Muscle of back (tissue), 11 donors: Measurements from ENCODE around the gene TXNDC15. TPM values are rescaled to one million over a fixed set of nuclear protein-coding genes. Genes with fewer than 3 reads are reported as not detected.

Source experiments
- DNase-seq, 3 donors: peaks; one replicate each; pipeline versions ENCODE4 v3.0.0 to v3.0.0-alpha.2; 2013
- polyA plus RNA-seq, 10 donors: library from polyadenylated mRNA; unstranded; fragments of 120-200 nt; gene quantifications; one replicate each; pipeline ENCODE4 v1.2.1, GENCODE V29; 2013; ENCODE audit not compliant: insufficient read length in 10 of 10

The TXNDC15 gene
- polyA plus RNA-seq, 10 donors = 65.3 to 110 (median 81.3) TPM

DNA sequence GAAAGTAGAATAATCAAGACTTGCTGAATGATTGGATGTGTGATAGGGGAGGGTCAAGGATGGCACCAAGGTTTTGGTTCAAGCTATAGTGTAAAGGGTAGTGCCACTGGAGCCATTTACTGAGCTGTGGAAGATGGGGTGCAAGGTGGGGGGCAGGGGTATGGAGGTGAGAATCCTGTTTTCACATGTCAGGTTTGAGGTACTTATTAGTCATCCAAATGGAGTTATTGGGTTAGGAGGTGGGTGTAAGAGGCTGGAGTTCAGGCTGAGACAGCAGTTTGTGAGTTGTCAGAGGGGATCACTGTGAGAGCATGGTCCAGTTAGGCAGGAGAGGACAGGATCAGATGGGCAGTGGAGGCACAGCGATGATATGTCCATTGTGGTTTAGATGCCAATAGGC is 39.6 kb downstream of the TXNDC15 start:
- DNase-seq = no peak

DNA sequence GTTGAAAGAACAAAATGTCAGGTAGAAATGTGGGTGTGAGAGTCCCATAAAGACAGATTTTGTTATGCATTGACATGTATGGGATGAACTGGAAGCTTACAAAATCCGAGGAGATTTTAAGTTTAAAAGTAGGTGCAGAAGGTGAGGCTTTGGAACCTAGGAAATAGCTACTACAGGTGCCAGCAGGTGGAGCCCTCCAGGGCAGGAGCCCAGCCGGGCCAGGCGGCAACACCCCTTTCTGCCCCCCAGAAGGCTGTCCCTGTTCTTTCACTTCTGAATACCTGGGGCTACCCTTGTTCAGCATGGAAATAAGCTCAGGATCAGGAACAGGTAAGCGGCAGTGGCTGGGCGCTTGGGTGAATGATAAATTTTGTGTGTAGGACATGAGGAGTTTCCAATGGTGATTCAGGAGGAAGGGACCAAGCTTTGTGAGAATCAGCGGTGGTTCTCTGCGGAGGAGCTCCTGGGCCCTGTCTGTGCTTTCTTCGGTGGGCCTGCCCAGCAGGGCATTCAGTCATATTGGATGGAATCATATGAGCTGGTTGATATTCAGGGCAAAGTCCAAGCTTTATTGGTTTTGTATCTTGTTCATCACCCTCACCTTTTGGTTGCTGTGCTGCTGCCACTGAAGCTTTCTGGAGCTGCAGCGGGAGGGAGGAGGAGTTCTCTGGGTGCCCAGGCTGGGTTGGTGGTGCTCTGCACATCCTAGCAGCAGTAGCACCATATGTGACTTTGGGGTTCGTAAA is 43.1 kb downstream of the TXNDC15 start:
- no peak for DNase-seq

DNA sequence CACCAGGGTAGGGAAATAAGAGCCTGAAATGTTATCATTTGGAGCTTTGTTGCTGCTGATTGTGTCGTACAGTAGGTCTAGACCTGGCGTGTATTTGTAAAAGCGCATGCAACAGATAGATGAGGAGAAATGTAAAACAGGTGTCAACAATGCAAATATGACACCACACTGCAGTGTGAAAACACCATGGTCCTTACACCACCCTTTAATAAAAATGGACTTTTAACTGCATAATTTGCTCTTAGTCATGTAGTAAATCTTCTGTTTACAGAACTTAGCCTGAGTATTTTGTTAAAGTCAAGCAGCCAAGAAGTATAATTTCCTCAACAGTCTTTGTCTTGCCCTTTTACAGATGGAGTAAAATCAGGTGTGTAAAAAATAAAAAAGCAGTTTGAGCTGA is 44.7 kb downstream of the TXNDC15 start:
- DNase-seq = no peak

DNA sequence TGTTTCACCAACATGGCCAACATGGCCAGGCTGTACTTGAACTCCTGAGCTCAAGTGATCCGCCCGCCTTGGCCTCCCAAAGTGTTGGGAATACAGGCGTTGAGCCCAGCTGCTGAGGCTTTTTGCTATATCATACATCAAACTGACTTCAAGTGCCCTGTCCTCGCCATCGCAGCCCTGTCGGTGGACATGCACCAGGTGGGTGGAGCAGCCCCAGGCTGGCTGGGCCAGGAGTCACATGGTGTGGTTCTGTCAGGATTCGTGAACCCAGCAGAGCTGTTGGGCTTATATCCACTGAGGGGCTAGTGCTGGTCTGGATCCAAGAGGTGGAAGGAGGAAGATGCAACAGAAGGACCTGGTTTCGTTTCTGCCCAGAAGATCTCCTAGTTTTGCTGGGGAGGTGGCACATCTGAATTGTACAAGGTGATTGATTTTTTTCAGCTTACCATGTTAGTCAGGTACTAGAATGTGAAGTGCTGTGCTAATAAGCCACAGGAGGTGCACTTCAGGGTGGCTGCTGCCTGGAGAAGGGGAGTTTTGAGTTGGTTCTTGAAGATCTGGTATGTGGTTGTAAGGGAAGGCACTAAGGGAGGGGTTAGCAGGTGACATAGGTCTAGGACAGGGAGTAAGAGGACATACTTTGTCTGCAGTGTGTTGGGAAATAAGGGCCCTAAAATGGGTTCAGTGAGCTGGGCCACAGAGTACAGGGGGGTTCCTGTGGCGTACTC is 46.8 kb downstream of the TXNDC15 start:
- no peak for DNase-seq

DNA sequence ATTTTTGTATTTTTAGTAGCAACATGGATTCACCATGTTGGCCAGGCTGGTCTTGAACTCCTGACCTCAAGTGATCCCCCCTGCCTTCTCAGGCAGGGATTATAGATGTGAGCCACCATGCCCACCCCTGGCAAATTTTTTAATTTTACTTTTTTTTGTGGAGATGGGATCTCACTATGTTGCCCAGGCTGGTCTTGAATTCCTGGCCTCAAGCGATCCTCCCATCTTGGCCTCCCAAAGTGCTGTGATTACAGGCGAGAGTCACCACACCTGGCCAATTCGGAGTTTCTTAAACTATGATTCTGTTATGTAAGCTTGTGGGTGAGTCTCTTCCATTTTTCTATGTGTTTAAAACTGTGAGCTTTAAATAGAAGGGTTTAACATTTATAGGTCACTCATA is 58.3 kb downstream of the TXNDC15 start:
- DNase-seq = no peak

DNA sequence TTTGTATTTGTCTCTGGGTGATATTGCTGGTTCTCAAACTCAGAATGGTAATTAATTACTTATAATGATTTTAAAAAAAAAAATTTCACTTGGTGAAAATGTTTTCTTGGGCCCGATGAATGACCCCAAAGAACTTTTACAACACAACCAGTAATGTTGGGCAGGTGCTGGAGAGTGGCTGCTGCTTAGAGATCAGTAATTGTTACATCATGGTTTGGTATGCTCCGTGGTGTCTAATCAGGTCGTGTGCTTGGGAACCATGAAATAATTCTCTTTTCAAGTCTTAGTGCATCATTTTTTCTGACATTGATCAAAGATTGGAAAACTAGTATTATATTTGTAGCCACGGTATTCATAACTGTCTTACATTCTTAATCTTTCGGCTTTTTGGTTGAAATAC is 60.0 kb downstream of the TXNDC15 start:
- DNase-seq = no peak

DNA sequence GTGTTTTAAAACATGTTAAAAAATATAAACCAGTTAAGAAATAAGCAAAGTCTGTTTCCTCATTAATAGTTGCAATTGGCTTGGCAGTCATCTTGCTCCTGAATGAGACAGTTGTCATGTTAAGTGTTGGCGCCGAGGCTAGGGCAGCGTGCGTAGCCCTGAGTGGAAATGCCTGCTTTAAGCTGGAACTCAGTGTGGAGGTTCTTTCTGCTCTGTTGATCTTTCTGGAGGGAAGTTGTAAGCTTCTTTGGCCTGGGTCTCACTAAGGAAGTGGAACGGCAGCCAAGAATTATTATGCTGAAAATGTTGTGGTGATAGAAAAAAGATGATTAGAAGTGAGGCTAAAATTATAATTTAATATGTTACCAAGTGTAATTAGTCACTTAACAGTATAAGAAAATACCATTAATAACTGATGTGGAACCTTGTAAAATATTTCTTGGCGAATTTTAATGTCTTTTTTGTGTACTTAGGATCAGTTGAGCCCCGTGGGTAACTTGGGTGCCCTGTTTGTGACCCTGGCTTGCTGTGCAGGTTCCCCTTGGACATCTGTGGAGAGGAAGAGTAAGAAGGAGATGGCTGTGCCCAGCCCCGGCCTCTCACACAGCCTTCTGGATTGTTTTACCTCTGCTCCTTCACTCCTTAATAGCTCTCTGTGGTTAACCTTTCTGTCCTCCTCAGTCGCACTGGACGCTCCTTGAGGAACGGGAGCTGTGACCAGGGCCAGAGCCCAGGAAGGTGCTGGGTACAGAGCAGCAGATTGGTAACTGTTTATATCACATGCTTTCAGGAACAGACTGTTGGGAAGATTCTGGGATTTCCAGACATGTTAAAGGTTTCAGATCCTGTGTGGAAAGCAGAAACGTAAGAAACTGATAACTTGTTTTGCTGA is 61.8 kb downstream of the TXNDC15 start:
- DNase-seq = peak in 1 of 3 donors; percentile 40

DNA sequence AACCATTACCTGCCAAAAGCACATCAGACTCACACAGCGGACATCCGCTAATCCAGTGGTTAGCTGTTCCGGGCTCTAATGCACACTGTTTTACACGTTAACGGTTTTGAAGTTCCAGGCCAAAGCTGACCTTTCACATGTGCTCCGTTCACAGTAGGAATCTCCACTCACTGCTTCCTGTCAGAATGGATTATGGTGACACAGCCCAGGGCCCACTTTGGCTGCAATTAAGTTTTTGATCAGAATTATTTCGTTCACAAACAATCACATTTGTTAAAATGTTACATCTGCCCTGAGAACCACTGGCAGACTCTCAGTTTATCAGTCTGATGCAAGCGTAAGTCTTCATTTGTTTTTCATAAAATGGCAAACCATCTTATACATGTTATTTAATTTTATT is 63.4 kb downstream of the TXNDC15 start:
- no peak for DNase-seq

DNA sequence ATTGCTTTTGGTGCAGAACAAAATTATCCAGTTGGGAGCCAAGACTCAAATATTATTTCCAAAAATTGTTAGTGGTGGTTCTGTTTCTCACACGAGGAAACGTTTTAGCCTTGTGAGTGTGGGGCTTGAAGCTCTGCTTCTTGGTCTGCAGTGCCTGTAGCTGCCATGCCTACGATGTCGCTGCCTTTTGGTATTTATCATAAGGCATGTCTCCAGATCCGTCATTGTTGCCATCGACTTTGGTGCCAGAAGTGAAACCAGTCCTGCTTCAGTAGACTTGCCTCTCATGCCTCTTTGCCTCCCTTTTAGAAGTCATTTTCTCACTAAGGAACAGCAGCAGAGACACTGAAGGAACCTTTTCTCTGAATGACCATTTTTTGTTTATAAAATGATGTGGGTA is 63.9 kb downstream of the TXNDC15 start:
- no peak for DNase-seq

DNA sequence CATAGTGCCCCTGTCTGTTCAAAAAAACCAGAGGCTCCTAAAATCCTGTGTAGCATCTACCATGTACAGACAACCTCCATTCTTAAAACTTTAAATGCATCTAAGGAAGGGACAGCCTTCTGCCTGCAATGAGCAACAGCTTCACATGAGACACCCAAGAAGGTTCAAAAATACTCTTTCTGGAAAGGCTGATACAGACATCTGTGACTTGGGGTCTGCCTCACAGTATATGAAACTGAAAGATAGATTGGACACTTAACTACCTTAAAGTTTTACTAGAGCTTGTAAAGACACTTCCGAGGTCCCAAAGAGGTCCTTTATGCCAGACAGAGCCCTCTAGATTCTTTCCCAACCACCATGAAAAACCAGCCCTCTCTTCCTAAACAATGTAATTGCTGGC is 65.3 kb downstream of the TXNDC15 start:
- no peak for DNase-seq

DNA sequence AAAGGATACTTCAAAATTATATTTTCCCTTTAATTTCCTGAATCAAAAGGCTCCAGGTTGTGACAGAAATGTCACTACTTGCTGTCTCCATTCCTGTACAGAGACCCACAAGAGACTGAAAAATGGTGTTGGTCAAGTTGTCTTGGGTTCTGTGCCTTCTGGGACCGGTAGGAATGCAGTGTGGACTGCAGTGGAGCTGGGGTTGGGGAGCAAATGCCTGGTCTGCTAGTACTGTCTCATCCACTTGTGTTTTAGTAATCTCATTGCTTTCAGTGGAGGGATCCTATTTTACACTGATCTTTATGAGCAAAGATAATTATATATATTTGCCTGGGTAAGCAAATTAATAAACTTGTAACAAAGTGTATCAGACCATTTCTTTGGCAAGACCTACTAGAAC is 69.4 kb downstream of the TXNDC15 start:
- no peak for DNase-seq

DNA sequence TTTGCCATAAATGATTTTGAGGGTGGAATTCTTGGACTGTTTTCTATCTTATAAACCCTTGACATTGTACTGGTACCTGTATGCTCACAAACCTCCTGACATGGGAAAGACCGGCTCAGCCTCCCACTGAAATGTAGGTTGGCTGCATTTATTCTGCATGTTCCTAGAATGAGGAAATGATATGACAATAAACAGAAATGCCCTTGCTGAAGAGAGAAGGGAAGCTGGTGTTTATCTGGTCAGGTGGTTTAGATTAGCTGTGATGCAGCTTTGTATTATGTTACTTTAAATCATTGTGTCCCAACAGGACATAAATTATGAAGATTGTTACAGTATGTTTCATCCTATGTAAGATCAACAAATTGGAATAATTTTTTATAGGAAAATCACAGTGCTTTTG is 70.5 kb downstream of the TXNDC15 start:
- DNase-seq = no peak

DNA sequence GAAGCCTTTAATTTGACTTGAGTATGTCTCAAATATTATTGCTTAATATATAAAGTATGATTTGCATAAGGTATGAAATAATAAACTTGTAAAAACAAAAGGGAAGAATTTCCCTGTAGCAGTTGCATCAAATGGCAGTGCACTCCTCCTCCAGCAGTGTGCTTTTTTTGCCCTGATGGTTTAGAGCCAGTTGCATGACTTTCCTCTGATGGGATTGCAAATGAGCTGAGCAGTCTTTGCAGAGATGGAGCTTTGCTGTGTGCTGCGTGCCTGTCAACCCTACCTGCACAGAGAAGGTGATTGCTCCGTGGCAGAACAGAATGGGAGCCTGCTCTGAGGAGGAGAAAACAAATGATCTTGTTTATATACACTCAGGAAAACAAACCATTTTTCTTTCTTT is 70.9 kb downstream of the TXNDC15 start:
- DNase-seq = no peak

DNA sequence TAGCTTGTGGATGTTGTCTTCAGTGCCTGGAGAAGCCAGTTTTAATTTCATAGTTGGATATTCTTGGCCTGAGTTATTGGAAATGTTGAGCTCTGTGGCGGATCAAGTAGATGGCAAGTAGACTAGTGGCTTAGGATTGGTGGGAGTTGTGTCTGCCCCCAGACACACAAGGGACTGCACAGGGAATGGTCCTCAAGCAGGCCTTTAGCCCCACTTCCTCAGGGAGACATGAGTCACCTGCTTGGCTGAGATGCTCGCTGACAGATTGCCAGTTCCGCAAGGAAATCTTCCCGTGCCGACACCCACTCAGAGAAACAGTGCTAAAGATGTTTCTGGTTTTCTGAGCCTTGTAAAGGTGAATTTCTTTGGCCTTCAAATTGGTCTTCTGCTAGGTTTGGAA is 74.7 kb downstream of the TXNDC15 start:
- DNase-seq = peak; percentile 11 to 55 (median 37)

DNA sequence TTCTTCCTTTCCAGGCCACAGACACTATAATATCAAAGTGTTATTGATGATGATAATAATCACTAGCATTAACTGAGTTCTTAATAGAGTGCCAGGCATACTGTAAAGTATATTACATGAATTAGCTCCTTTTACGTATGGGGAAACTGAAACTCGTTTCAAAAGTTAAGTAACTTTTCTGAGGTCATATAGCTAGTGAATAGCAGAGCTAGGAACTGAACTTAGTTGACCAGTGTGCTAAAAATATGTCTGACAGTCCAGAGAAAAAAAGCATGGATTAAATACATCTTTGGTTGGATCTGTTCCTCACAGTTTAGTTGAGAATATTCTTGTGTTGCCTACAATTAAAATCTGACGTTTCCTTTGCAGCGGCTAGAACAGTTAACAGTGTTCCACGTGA is 75.1 kb downstream of the TXNDC15 start:
- no peak for DNase-seq

Other genes with a start within 250 kb of the TXNDC15 start
- gene SAR1B, start 241.5 kb upstream of the TXNDC15 start, polyA plus RNA-seq = 10 to 100 TPM; 26.5 to 48.1 (median 34.7) TPM
- gene SEC24A, start 225.6 kb upstream of the TXNDC15 start, polyA plus RNA-seq = 10 to 100 TPM; 16.5 to 26.0 (median 21.5) TPM
- gene CAMLG, start 135.8 kb upstream of the TXNDC15 start, polyA plus RNA-seq = 10 to 100 TPM; 44.1 to 58.9 (median 55.4) TPM
- 10 to 100 TPM; 42.8 to 66.9 (median 54.8) TPM for gene DDX46, start 115.6 kb upstream of the TXNDC15 start, polyA plus RNA-seq
- gene C5orf24, start 28.4 kb upstream of the TXNDC15 start, polyA plus RNA-seq = 10 to 100 TPM; 53.0 to 87.4 (median 70.8) TPM
- gene PCBD2, start 30.8 kb downstream of the TXNDC15 start, polyA plus RNA-seq = 10 to 100 TPM in 3 of 10 donors, 1 to 10 TPM in 7; 6.5 to 13.8 (median 8.6) TPM
- gene CATSPER3, start 93.5 kb downstream of the TXNDC15 start, polyA plus RNA-seq = 1 to 10 TPM in 1 of 10 donors, under 1 TPM in 9; 0.24 to 1.2 (median 0.51) TPM
- 10 to 100 TPM in 5 of 10 donors, 1 to 10 TPM in 5; 2.6 to 20.1 (median 9.2) TPM for gene PITX1, start 159.9 kb downstream of the TXNDC15 start, polyA plus RNA-seq